H9 (cell line): ENCODE data around the gene CALML4. TPM values are rescaled to one million over a fixed set of nuclear protein-coding genes. Genes with fewer than 3 reads are reported as not detected.

Experiments used
- DNase-seq: peaks from one replicate; pipeline ENCODE4 v3.0.0-alpha.2; 2017
- H2AFZ ChIP-seq: one replicate; pipeline ENCODE4 v1.6.1; 2013; ENCODE audit warnings: mild to moderate bottlenecking, low read length, control low read depth, moderate library complexity
- H2AK5ac ChIP-seq: 2 replicates; pipeline ENCODE4 v1.6.1; 2013; ENCODE audit warnings: low read length, control low read depth, mixed read lengths; ENCODE audit not compliant: insufficient read length
- H2BK120ac ChIP-seq: one replicate; pipeline ENCODE4 v1.6.1; 2013; ENCODE audit warnings: low read depth, mild to moderate bottlenecking, low read length, control low read depth, inconsistent platforms; ENCODE audit not compliant: poor library complexity, severe bottlenecking
- H2BK12ac ChIP-seq: 2 replicates; pipeline ENCODE4 v1.6.1; 2013; ENCODE audit warnings: low read length, control low read depth, mixed read lengths, low read depth; ENCODE audit not compliant: insufficient read length
- H2BK15ac ChIP-seq: 2 replicates; pipeline ENCODE4 v1.6.1; 2013; ENCODE audit warnings: low read depth, low read length, control low read depth
- H2BK20ac ChIP-seq: one replicate; pipeline ENCODE4 v1.6.1; 2013; ENCODE audit warnings: low read depth, mild to moderate bottlenecking, low read length, control low read depth, inconsistent platforms; ENCODE audit not compliant: poor library complexity, severe bottlenecking
- H2BK5ac ChIP-seq: 2 replicates; pipeline ENCODE4 v1.6.1; 2013; ENCODE audit warnings: low read length, control low read depth, mixed read lengths; ENCODE audit not compliant: insufficient read length
- H3K14ac ChIP-seq: 2 replicates; pipeline ENCODE4 v1.6.1; 2013; ENCODE audit warnings: low read length, control low read depth; ENCODE audit not compliant: insufficient read depth
- H3K18ac ChIP-seq: 2 replicates; pipeline ENCODE4 v1.6.1; 2013; ENCODE audit warnings: low read depth, mild to moderate bottlenecking, mixed read lengths, low read length, control low read depth; ENCODE audit not compliant: insufficient read length
- H3K23ac ChIP-seq: 2 replicates; pipeline ENCODE4 v1.6.1; 2013; ENCODE audit warnings: low read length, control low read depth, mixed read lengths, low read depth; ENCODE audit not compliant: insufficient read length
- H3K23me2 ChIP-seq: 2 replicates; pipeline ENCODE4 v1.6.1; 2013; ENCODE audit warnings: low read depth, mild to moderate bottlenecking, mixed read lengths, low read length, control low read depth; ENCODE audit not compliant: insufficient read length, poor library complexity, severe bottlenecking
- H3K27ac ChIP-seq: 2 replicates; pipeline ENCODE4 v1.5.1; 2013; ENCODE audit warnings: low read length, control low read depth, mixed read lengths, low read depth; ENCODE audit not compliant: insufficient read length
- H3K27me3 ChIP-seq: 2 replicates; pipeline ENCODE4 v1.6.1; 2013; ENCODE audit warnings: low read length, control low read depth, inconsistent platforms; ENCODE audit not compliant: insufficient read depth
- H3K4ac ChIP-seq: 2 replicates; pipeline ENCODE4 v1.6.1; 2013; ENCODE audit warnings: low read depth, mild to moderate bottlenecking, control low read depth, inconsistent platforms, low read length, moderate library complexity
- H3K4me1 ChIP-seq: 2 replicates; pipeline ENCODE4 v1.6.1; 2013; ENCODE audit warnings: low read length, control low read depth, inconsistent platforms; ENCODE audit not compliant: insufficient read depth
- H3K4me2 ChIP-seq: 2 replicates; pipeline ENCODE4 v1.6.1; 2013; ENCODE audit warnings: low read length, control low read depth, mixed read lengths; ENCODE audit not compliant: insufficient read length, insufficient read depth
- H3K56ac ChIP-seq: 2 replicates; pipeline ENCODE4 v1.6.1; 2013; ENCODE audit warnings: low read depth, mild to moderate bottlenecking, mixed read lengths, low read length, control low read depth; ENCODE audit not compliant: insufficient read length
- H3K79me1 ChIP-seq: 2 replicates; pipeline ENCODE4 v1.6.1; 2013; ENCODE audit warnings: low read depth, mild to moderate bottlenecking, moderate library complexity, low read length, control low read depth, inconsistent platforms; ENCODE audit not compliant: insufficient read depth, poor library complexity, severe bottlenecking
- H3K79me2 ChIP-seq: 2 replicates; pipeline ENCODE4 v1.6.1; 2013; ENCODE audit warnings: low read length, control low read depth, inconsistent platforms; ENCODE audit not compliant: insufficient read depth
- H3K9ac ChIP-seq: 2 replicates; pipeline ENCODE4 v1.6.1; 2013; ENCODE audit warnings: low read length, control low read depth, mixed read lengths; ENCODE audit not compliant: insufficient read length; ENCODE audit errors: extremely low read depth
- H3K9me3 ChIP-seq: one replicate; pipeline ENCODE4 v1.6.1; 2013; ENCODE audit warnings: low read depth, low read length, inconsistent platforms; ENCODE audit not compliant: control insufficient read depth
- H3T11ph ChIP-seq: one replicate; pipeline ENCODE4 v1.6.1; 2013; ENCODE audit warnings: mild to moderate bottlenecking, low read length, control low read depth, inconsistent platforms
- H4K20me1 ChIP-seq: one replicate; pipeline ENCODE4 v1.6.1; 2013; ENCODE audit not compliant: control insufficient read depth, insufficient read length, insufficient read depth
- H4K5ac ChIP-seq: 2 replicates; pipeline ENCODE4 v1.6.1; 2013; ENCODE audit warnings: low read depth, mild to moderate bottlenecking, mixed read lengths, low read length, control low read depth; ENCODE audit not compliant: insufficient read length
- H4K8ac ChIP-seq: replicated peaks from 2 replicates; pipeline ENCODE4 v1.6.1; 2013; ENCODE audit warnings: low read length, control low read depth, mixed read lengths, low read depth; ENCODE audit not compliant: insufficient read length
- H4K91ac ChIP-seq: 2 replicates; pipeline ENCODE4 v1.6.1; 2013; ENCODE audit warnings: low read depth, mild to moderate bottlenecking, moderate library complexity, mixed read lengths, low read length, control low read depth; ENCODE audit not compliant: insufficient read length
- H3K27ac Mint-ChIP-seq, 3 experiments: 2 replicates in 2 of 3; 3 replicates in 1 of 3; pipeline ENCODE4 v1.8.0; 2020 to 2021; ENCODE audit warnings: mixed read lengths in 3 of 3, mild to moderate bottlenecking in 1 of 3, moderate library complexity in 1 of 3
- H3K27me3 Mint-ChIP-seq: 2 replicates; pipeline ENCODE4 v1.8.0; 2021; ENCODE audit warnings: low read depth, mild to moderate bottlenecking, moderate library complexity, mixed read lengths
- H3K36me3 Mint-ChIP-seq, 3 experiments: 2 replicates in 2 of 3; 3 replicates in 1 of 3; pipeline ENCODE4 v1.8.0; 2020 to 2021; ENCODE audit warnings: low read depth in 3 of 3, mixed read lengths in 3 of 3; ENCODE audit not compliant: insufficient read depth in 1 of 3
- H3K4me1 Mint-ChIP-seq, 2 experiments: 2 replicates each; pipeline ENCODE4 v1.8.0; 2020; ENCODE audit warnings: mixed read lengths in 2 of 2
- H3K4me3 Mint-ChIP-seq, 2 experiments: 2 replicates in 1 of 2; 3 replicates in 1 of 2; pipeline ENCODE4 v1.8.0; 2020 to 2021; ENCODE audit warnings: mild to moderate bottlenecking in 2 of 2, mixed read lengths in 2 of 2, moderate library complexity in 1 of 2
- H3K9me3 Mint-ChIP-seq, 2 experiments: 2 replicates in 1 of 2; 3 replicates in 1 of 2; pipeline ENCODE4 v1.8.0; 2020; ENCODE audit warnings: mild to moderate bottlenecking in 2 of 2, mixed read lengths in 2 of 2, moderate library complexity in 1 of 2
- CTCF ChIP-seq: fragments of 200-600 bp; sonication (generic); conservative IDR thresholded peaks from 3 replicates; pipeline ENCODE4 v1.8.0; 2021; ENCODE audit warnings: antibody characterized with exemption, mild to moderate bottlenecking
- WGBS: extraction: QIAGEN DNeasy Blood & Tissue Kit; methylation state at CpG from one replicate; pipeline ENCODE4 v1.1.7; 2013; ENCODE audit warnings: missing lambda C conversion rate, low lambda C conversion rate, mixed read lengths; ENCODE audit not compliant: insufficient read length; ENCODE audit errors: extremely low coverage; 5-methylcytosine and 5-hydroxymethylcytosine counted together
- total RNA-seq: library from RNA; stranded (reverse); gene quantifications from 2 replicates; pipeline ENCODE4 v1.2.1, GENCODE V29; 2021

Gene CALML4
- total RNA-seq, 1 experiment from 2014 or later = 11.8 TPM

- H2BK5ac ChIP-seq = no peak overlapping the region
- Mint-ChIP-seq H3K4me1 (peaks cover 23 to 43% of the 10 kb centered on the region in 2 experiments), H3K9me3 (no peaks in the 10 kb centered on the region), H3K27me3 (no peaks in the 10 kb centered on the region; the same call in 1 of the 2 replicates), H3K27ac (no peak overlapping the region; a peak in 1 of 7 replicates), H3K4me3 (no peak overlapping the region), H3K36me3 (peaks cover 8 to 14% (median 8%) of the 10 kb centered on the region in 3 experiments; a peak in 6 of 7 replicates)
- no peak overlapping the region for H3K4me2 ChIP-seq
- no peaks in the 10 kb centered on the region for H3K79me2 ChIP-seq
- no peak overlapping the region for H3K14ac ChIP-seq
- no peak overlapping the region for H3K18ac ChIP-seq
- no peak overlapping the region for H3K9ac ChIP-seq
- H3K27ac ChIP-seq = no peak overlapping the region
- no peak overlapping the region for H3K56ac ChIP-seq
- H3K4me1 ChIP-seq = peaks cover 11% of the 10 kb centered on the region
- H2AK5ac ChIP-seq = no peak overlapping the region
- no peak overlapping the region for H3K23ac ChIP-seq
- no peak for DNase-seq
- no CpG with 5 or more reads among the region's 13 CpGs for WGBS
- H4K5ac ChIP-seq = no peak overlapping the region
- no peak overlapping the region for H2BK120ac ChIP-seq
- H2BK20ac ChIP-seq = no peak overlapping the region
- H3K4ac ChIP-seq = no peak overlapping the region
- H2BK12ac ChIP-seq = no peak overlapping the region
- peaks cover 2% of the 10 kb centered on the region for H4K20me1 ChIP-seq
- no peak for TF ChIP-seq CTCF
- H3K23me2 ChIP-seq = no peaks in the 10 kb centered on the region
- no peak overlapping the region for H3T11ph ChIP-seq
- H4K91ac ChIP-seq = no peak overlapping the region
- no peak overlapping the region for H2AFZ ChIP-seq
- no peak overlapping the region for H4K8ac ChIP-seq
- no peaks in the 10 kb centered on the region for H3K27me3 ChIP-seq
- H2BK15ac ChIP-seq = no peak overlapping the region
- H3K79me1 ChIP-seq = peaks cover 4% of the 10 kb centered on the region
- no peaks in the 10 kb centered on the region for H3K9me3 ChIP-seq
Measured at GRCh38 chr15:68208636-68209240, 3.6 kb upstream of the CALML4 start.
